ENCODE data around the gene GPR32.
A peak's percentile ranks its signal among the peaks of the same experiment; 100 is the strongest.
"Not testable (repeated sequence)": the region's sequence is repeated elsewhere in the genome, so short reads cannot be mapped to it uniquely, and the experiment has no call there.

The GPR32 gene

DNA sequence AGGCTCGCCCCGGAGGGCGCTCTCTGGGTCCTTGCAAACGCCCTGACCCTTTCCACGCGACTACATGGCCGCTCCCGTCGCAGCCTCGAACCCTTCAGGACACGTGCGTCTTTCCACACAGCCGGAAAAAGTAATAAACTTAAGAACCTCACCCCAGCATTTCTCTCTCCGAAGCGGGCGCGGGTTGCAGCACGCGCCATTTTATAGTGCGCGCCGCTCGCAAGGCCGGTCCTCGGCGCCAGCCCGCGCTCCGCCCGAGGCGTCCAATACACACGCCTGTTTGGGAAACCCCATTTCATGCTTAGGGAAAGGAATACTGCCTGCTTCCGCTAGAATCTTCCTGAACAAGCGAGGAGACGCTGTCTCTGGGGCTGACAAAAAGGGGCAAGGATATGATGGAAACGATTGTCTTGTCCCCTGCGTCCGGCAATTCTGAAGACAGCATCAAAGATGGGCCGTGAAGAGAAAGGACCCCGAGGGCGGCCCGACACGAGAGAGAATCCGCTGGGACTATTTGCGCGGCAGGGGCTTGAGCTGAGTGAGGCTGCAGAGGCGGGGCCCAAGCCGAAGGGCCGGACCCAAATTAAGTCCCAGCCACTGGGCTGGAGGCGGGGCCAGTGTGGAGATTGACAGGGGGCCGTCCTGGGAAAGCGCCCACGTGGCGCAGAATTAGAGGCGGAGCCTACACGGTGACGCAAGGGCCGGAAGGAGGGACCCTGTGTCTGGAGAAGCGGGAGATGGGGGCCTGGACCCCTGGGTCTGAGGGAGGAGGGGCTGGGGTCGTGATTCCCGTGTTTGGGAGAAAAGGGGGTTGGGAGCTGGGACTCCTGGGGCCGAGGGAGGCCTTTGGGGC, 34.4 kb downstream of the GPR32 start:
- DNase-seq = peak; percentile 99

DNA sequence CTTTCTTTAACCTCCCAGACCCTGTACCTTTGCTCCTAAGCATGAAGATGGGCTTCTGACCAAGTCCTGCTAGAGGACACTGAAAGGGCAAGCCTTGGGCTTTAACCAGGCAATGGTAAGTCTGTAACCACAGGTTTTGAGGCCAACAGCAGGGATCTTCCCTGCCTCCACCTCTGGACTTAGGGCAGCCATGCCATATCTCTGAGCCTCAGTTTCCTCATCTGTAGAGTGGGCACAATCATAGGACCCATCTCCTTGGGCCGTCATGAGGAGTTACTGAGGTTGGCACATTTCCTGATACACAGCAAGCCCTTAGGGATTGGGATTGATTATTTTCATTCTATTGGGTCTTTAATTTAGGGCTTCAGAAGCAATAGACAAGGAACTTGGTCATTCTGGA, 38.6 kb downstream of the GPR32 start:
- no peak for DNase-seq

DNA sequence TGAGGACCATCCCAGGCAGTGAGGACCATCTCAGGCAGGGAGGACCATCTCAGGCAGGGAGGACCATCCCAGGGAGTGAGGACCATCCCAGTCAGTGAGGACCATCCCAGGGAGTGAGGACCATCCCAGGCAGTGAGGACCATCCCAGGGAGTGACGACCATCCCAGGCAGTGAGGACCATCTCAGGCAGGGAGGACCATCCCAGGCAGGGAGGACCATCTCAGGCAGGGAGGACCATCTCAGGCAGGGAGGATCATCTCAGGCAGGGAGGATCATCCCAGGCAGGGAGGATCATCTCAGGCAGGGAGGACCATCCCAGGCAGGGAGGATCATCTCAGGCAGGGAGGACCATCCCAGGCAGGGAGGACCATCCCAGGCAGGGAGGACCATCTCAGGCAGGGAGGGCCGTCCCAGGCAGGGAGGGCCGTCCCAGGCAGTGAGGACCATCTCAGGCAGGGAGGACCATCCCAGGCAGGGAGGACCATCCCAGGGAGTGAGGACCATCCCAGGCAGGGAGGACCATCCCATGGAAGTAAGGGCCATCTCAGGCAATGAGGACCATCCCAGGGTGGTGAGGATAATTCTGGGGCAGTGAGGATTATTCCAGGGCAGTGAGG, 41.5 kb downstream of the GPR32 start:
- DNase-seq = not testable (repeated sequence)

- no peak for DNase-seq
Measured at GRCh38 chr19:50812474-50812873, 42.2 kb downstream of the GPR32 start.

DNA sequence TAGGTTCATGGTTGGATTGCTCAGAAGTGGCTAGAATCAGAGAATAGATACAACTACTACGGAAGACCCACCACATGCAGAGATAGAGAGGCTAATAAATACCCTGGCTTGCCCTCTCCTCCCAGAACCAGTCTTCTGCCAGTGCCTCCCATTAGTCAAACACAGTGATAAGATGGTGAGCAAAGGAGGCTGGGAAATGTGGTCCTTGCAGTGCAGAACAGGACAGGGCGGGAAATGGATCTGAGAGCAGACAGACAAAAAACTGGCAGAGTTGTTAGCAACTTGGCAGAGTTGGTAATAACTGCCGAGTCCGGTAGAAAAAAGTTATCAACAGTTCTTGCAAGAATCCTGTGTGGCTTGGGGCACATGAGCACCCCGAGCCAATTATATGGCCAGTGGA, 44.6 kb downstream of the GPR32 start:
- DNase-seq = no peak

GRCh38 chr19:50815439-50815838, 45.2 kb downstream of the GPR32 start:
- no peak for DNase-seq

- DNase-seq = no peak
Measured at GRCh38 chr19:50817941-50818858, 47.9 kb downstream of the GPR32 start.

- no peak for DNase-seq
Measured at GRCh38 chr19:50818859-50819472, 48.7 kb downstream of the GPR32 start.

DNA sequence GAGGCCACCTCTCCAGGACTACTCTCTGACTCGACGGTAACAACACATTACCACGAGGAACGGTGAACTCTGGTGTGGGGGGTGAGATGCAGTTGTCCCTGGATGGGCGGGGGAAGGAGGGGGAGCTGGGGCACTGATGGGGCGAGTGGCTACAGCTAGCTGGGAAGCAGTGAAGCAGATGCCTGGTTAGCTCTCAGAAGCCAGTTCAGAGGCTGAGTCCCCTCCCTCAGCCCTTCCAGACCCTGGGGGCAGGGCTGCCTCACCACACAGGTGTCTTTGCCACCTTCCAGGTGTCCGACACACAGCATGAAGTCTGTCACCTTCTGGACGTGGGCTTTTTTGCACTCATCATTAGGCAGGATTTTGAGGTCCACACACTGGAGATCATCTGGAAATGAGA, 49.4 kb downstream of the GPR32 start:
- no peak for DNase-seq

GRCh38 chr19:50820086-50820485, 49.8 kb downstream of the GPR32 start:
- no peak for DNase-seq

DNA sequence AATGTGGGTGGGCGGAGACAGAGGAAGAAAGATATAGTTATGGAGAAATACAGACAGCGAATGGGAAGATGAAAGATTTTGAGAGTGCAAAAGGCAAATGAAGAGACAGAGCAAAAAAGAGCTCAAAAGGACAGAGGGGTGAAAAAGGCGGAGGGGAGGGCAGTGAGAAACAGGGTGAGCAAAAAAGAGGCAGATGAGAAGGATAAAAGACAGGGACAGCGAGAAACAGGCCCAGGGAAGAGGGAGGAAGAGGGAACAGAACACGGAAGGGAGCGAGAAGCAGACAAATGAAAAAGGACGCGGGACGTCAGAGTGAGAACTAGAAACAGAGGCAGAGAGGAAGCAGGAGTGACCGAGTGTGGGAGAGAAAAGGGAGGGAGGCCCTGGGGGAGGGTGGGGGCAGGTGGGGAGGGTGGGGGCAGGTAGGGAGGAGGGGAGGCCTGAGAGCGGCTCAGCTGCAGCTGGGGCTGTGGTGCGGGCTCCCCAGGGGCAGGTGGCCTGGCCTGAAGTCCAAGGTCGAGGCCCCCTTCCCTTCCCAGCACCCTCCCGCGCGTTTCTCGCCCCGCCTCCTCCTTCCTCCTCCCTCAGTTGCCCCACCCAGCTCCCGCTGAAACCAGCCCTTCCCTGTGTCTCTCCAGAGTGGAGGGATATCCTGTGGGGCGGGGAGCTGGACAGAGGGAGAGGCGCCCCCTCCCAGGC, 50.4 kb downstream of the GPR32 start:
- no peak for DNase-seq

GRCh38 chr19:50821248-50821612, 51.0 kb downstream of the GPR32 start:
- DNase-seq = no peak
